Activated T-cell treated with anti-CD3 and anti-CD28 coated beads, Interleukin-2, amount 50 U/mL, for 72 hours (primary cell): Measurements from ENCODE around the gene LRRTM3. TPM values are rescaled to one million over a fixed set of nuclear protein-coding genes. Genes with fewer than 3 reads are reported as not detected.

Experiments
- ATAC-seq, 2 donors: fragments of 150-1000 bp; cut with Tn5 transposase; replicated peaks in 1 of 2; 2 replicates each; pipeline ENCODE4 v1.10.0; 2021; ENCODE audit warnings: moderate library complexity in 2 of 2, mild to moderate bottlenecking in 1 of 2
- DNase-seq, 2 donors: peaks; one replicate each; pipeline ENCODE4 v3.0.0; 2021 to 2022; ENCODE audit warnings: mixed read lengths in 1 of 2
- H3K27ac Mint-ChIP-seq: one replicate; pipeline ENCODE4 v1.8.0; 2022; ENCODE audit warnings: mild to moderate bottlenecking, moderate library complexity, mixed read lengths
- H3K27me3 Mint-ChIP-seq: one replicate; pipeline ENCODE4 v1.8.0; 2022; ENCODE audit warnings: low read depth, mixed read lengths
- H3K36me3 Mint-ChIP-seq, 2 donors: one replicate each; pipeline ENCODE4 v1.8.0; 2022; ENCODE audit warnings: mixed read lengths in 2 of 2, mild to moderate bottlenecking in 1 of 2; ENCODE audit not compliant: insufficient read depth in 2 of 2
- H3K4me1 Mint-ChIP-seq: one replicate; pipeline ENCODE4 v1.8.0; 2022; ENCODE audit warnings: low read depth, mixed read lengths
- H3K4me3 Mint-ChIP-seq, 2 donors: one replicate each; pipeline ENCODE4 v1.8.0; 2022; ENCODE audit warnings: mild to moderate bottlenecking in 2 of 2, mixed read lengths in 2 of 2, moderate library complexity in 2 of 2
- H3K9me3 Mint-ChIP-seq, 2 donors: one replicate each; pipeline ENCODE4 v1.8.0; 2022; ENCODE audit warnings: mixed read lengths in 2 of 2
- total RNA-seq, 2 donors: library from RNA; stranded (reverse); gene quantifications; one replicate each; pipeline ENCODE4 v1.2.3, GENCODE V29; 2022

LRRTM3 gene
- total RNA-seq, result not detected

- peak; percentile 18 to 34 for DNase-seq
- peak; percentile 87 to 94 for ATAC-seq
- Mint-ChIP-seq H3K36me3 (no peaks in the 10 kb centered on the region), H3K4me3 (no peak within 1 kb of the TSS), H3K4me1 (no peaks in the 10 kb centered on the region), H3K9me3 (no peaks in the 10 kb centered on the region), H3K27ac (no peak within 1 kb of the TSS), H3K27me3 (peaks cover 42% of the 10 kb centered on the region)
Measured at GRCh38 chr10:66925896-66926715, at the start of gene LRRTM3. LRRTM3 (plus strand) TSS chr10:66926036.

- Mint-ChIP-seq H3K9me3 (peaks cover 2 to 4% of the 10 kb centered on the region in 2 donors), H3K4me3 (no peak overlapping the region), H3K27me3 (no peaks in the 10 kb centered on the region), H3K4me1 (no peaks in the 10 kb centered on the region), H3K36me3 (no peaks in the 10 kb centered on the region), H3K27ac (no peak overlapping the region)
- DNase-seq (no peak), ATAC-seq (no peak)
Measured at GRCh38 chr10:66877361-66877760, 48.5 kb upstream of the LRRTM3 start.

GRCh38 chr10:66880292-66880691, 45.5 kb upstream of the LRRTM3 start:
- DNase-seq, result no peak
- no peak overlapping the region for H3K4me3 Mint-ChIP-seq
- no peaks in the 10 kb centered on the region for H3K36me3 Mint-ChIP-seq
- peaks cover 2 to 5% of the 10 kb centered on the region in 2 donors for H3K9me3 Mint-ChIP-seq
- H3K27ac Mint-ChIP-seq, result no peak overlapping the region
- no peak for ATAC-seq
- no peaks in the 10 kb centered on the region for H3K4me1 Mint-ChIP-seq
- no peaks in the 10 kb centered on the region for H3K27me3 Mint-ChIP-seq

GRCh38 chr10:66880826-66881225, 45.0 kb upstream of the LRRTM3 start:
- H3K9me3 Mint-ChIP-seq, result peaks cover 3 to 5% of the 10 kb centered on the region in 2 donors
- no peaks in the 10 kb centered on the region for H3K4me1 Mint-ChIP-seq
- no peaks in the 10 kb centered on the region for H3K27me3 Mint-ChIP-seq
- no peak overlapping the region for H3K4me3 Mint-ChIP-seq
- H3K27ac Mint-ChIP-seq, result no peak overlapping the region
- DNase-seq, result no peak
- no peaks in the 10 kb centered on the region for H3K36me3 Mint-ChIP-seq
- ATAC-seq, result no peak

- H3K36me3 Mint-ChIP-seq, result no peaks in the 10 kb centered on the region
- no peaks in the 10 kb centered on the region for H3K27me3 Mint-ChIP-seq
- DNase-seq, result no peak
- no peak overlapping the region for H3K27ac Mint-ChIP-seq
- peaks cover 3 to 8% of the 10 kb centered on the region in 2 donors for H3K9me3 Mint-ChIP-seq
- ATAC-seq, result no peak
- no peaks in the 10 kb centered on the region for H3K4me1 Mint-ChIP-seq
- H3K4me3 Mint-ChIP-seq, result no peak overlapping the region
Measured at GRCh38 chr10:66881814-66882213, 44.0 kb upstream of the LRRTM3 start.

GRCh38 chr10:66882271-66882670, 43.6 kb upstream of the LRRTM3 start:
- no peaks in the 10 kb centered on the region for H3K4me1 Mint-ChIP-seq
- no peaks in the 10 kb centered on the region for H3K27me3 Mint-ChIP-seq
- DNase-seq (no peak), ATAC-seq (no peak)
- H3K9me3 Mint-ChIP-seq, result peaks cover 3 to 8% of the 10 kb centered on the region in 2 donors
- no peaks in the 10 kb centered on the region for H3K36me3 Mint-ChIP-seq
- no peak overlapping the region for H3K4me3 Mint-ChIP-seq
- no peak overlapping the region for H3K27ac Mint-ChIP-seq

GRCh38 chr10:66886848-66887247, 39.0 kb upstream of the LRRTM3 start:
- H3K4me3 Mint-ChIP-seq, result no peak overlapping the region
- no peaks in the 10 kb centered on the region for H3K36me3 Mint-ChIP-seq
- peaks cover 4 to 10% of the 10 kb centered on the region in 2 donors for H3K9me3 Mint-ChIP-seq
- no peaks in the 10 kb centered on the region for H3K4me1 Mint-ChIP-seq
- no peak overlapping the region for H3K27ac Mint-ChIP-seq
- DNase-seq (no peak), ATAC-seq (no peak)
- no peaks in the 10 kb centered on the region for H3K27me3 Mint-ChIP-seq

GRCh38 chr10:66888237-66888636, 37.6 kb upstream of the LRRTM3 start:
- no peak overlapping the region for H3K27ac Mint-ChIP-seq
- H3K27me3 Mint-ChIP-seq, result no peaks in the 10 kb centered on the region
- H3K36me3 Mint-ChIP-seq, result no peaks in the 10 kb centered on the region
- peaks cover 4 to 10% of the 10 kb centered on the region in 2 donors for H3K9me3 Mint-ChIP-seq
- no peaks in the 10 kb centered on the region for H3K4me1 Mint-ChIP-seq
- DNase-seq, result no peak
- H3K4me3 Mint-ChIP-seq, result no peak overlapping the region
- ATAC-seq, result no peak

GRCh38 chr10:66892871-66893270, 33.0 kb upstream of the LRRTM3 start:
- H3K9me3 Mint-ChIP-seq, result peaks cover 2 to 5% of the 10 kb centered on the region in 2 donors
- no peaks in the 10 kb centered on the region for H3K27me3 Mint-ChIP-seq

GRCh38 chr10:66910671-66911070, 15.2 kb upstream of the LRRTM3 start:
- no peak overlapping the region for H3K27ac Mint-ChIP-seq
- DNase-seq (no peak), ATAC-seq (no peak)
- H3K4me3 Mint-ChIP-seq, result no peak overlapping the region
- H3K4me1 Mint-ChIP-seq, result no peaks in the 10 kb centered on the region
- H3K27me3 Mint-ChIP-seq, result no peaks in the 10 kb centered on the region
- H3K36me3 Mint-ChIP-seq, result no peaks in the 10 kb centered on the region
- H3K9me3 Mint-ChIP-seq, result peaks cover 0 to 2% of the 10 kb centered on the region in 2 donors

More at GRCh38 chr10:66892871-66893270, 33.0 kb upstream of the LRRTM3 start:
- H3K4me3 Mint-ChIP-seq, result no peak overlapping the region
- ATAC-seq, result no peak
- H3K4me1 Mint-ChIP-seq, result no peaks in the 10 kb centered on the region
- DNase-seq, result no peak
- no peak overlapping the region for H3K27ac Mint-ChIP-seq
- H3K36me3 Mint-ChIP-seq, result no peaks in the 10 kb centered on the region

- H3K4me1 Mint-ChIP-seq, result no peaks in the 10 kb centered on the region
- ATAC-seq (no peak), DNase-seq (no peak)
- H3K9me3 Mint-ChIP-seq, result peaks cover 2% of the 10 kb centered on the region in 2 donors
- H3K4me3 Mint-ChIP-seq, result no peak overlapping the region
- H3K36me3 Mint-ChIP-seq, result no peaks in the 10 kb centered on the region
- no peak overlapping the region for H3K27ac Mint-ChIP-seq
- no peaks in the 10 kb centered on the region for H3K27me3 Mint-ChIP-seq
Measured at GRCh38 chr10:66916030-66916429, 9.8 kb upstream of the LRRTM3 start.

GRCh38 chr10:66917104-66917503, 8.7 kb upstream of the LRRTM3 start:
- ATAC-seq, result no peak
- H3K36me3 Mint-ChIP-seq, result no peaks in the 10 kb centered on the region
- H3K4me3 Mint-ChIP-seq, result no peak overlapping the region
- H3K9me3 Mint-ChIP-seq, result peaks cover 2% of the 10 kb centered on the region in 2 donors
- H3K27me3 Mint-ChIP-seq, result no peaks in the 10 kb centered on the region
- no peak for DNase-seq
- no peaks in the 10 kb centered on the region for H3K4me1 Mint-ChIP-seq
- H3K27ac Mint-ChIP-seq, result no peak overlapping the region

- Mint-ChIP-seq H3K4me1 (no peaks in the 10 kb centered on the region), H3K4me3 (no peak overlapping the region), H3K9me3 (peaks cover 0 to 2% of the 10 kb centered on the region in 2 donors), H3K27ac (no peak overlapping the region), H3K27me3 (no peaks in the 10 kb centered on the region), H3K36me3 (no peaks in the 10 kb centered on the region)
- no peak for DNase-seq
- ATAC-seq, result no peak
Measured at GRCh38 chr10:66919248-66919647, 6.6 kb upstream of the LRRTM3 start.
